ENCODE measurements around the gene CNN1. TPM values are rescaled to one million over a fixed set of nuclear protein-coding genes. Genes with fewer than 3 reads are reported as not detected.

CNN1 gene
- total and polyA plus RNA-seq, 12 donors: 0.94 to 76.5 (median 12.3) TPM

DNA sequence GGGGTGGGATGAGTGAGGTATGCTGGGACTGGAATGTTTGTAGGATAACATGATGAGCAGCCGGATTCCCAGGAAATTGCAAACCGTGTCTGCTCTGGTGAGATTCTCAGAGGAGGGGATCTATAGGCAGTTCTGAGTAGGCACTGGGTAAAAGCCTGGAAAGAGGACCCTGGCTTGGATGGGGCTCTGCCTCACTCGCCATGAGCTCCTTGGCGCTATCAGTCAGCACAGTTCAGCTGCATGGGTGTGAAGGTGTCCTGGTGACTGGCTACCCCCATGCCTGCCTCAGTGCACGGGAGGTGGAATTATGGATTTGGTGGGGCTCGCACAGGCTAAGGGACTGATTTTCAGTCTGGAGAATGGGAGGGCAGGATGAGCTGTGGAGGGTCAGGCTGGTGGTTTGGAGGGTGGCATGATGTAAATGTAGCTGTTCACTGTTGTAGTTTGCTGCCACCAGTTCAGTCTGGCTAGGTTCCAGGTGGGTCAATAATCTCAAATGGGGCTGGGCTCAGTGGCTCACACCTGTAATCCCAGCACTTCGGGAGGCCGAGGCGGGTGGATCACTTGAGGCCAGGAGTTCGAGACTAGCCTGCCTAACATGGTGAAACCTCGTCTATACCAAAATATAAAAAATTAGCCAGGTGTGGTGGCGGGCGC, 49.5 kb downstream of the CNN1 start:
- no peaks in the 10 kb centered on the region for H3K4me1 ChIP-seq (replicated peaks in 1 of 2)
- no peak overlapping the region for H3K27ac ChIP-seq
- no peaks in the 10 kb centered on the region for H3K27me3 ChIP-seq
- H3K9me3 ChIP-seq (replicated peaks in 1 of 3): no peaks in the 10 kb centered on the region
- TF ChIP-seq, protein P1, sequence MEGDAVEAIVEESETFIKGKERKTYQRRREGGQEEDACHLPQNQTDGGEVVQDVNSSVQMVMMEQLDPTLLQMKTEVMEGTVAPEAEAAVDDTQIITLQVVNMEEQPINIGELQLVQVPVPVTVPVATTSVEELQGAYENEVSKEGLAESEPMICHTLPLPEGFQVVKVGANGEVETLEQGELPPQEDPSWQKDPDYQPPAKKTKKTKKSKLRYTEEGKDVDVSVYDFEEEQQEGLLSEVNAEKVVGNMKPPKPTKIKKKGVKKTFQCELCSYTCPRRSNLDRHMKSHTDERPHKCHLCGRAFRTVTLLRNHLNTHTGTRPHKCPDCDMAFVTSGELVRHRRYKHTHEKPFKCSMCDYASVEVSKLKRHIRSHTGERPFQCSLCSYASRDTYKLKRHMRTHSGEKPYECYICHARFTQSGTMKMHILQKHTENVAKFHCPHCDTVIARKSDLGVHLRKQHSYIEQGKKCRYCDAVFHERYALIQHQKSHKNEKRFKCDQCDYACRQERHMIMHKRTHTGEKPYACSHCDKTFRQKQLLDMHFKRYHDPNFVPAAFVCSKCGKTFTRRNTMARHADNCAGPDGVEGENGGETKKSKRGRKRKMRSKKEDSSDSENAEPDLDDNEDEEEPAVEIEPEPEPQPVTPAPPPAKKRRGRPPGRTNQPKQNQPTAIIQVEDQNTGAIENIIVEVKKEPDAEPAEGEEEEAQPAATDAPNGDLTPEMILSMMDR (IDR thresholded peaks at IDR 0.05): no peak
- TF ChIP-seq POLR2A (IDR thresholded peaks at IDR 0.05): no peak
- intact Hi-C loops (cut with DNase I): loop anchor here in 1 of 2 donors (5.0 kb wide), 1 partner anchor 51 kb away; the partner anchor contains the start of gene CNN1
- no peaks in the 10 kb centered on the region for H3K36me3 ChIP-seq (replicated peaks in 1 of 2)
- no peak overlapping the region for H3K4me3 ChIP-seq
- no peak for DNase-seq
- WGBS, 4 donors: 59 to 67% (median 63%) methylated on average over 11 to 13 of the region's 13 CpGs

DNA sequence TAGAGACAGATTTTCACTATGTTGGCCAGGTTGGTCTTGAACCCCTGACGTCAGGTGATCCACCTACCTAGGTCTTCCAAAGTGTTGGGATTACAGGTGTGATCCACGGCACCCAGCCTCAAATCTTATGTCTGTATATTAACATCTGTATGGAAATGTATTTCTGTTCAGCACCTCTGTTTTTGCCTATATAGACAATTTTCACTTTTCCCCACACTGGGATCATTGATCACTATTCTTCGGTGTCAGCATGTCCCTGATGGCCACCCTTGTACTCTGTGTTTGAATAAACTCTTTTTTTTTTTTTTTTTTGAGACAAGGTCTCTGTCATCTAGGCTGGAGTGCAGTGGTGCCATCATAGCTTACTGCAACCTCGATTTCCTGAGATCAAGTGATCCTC, 55.4 kb downstream of the CNN1 start:
- Histone ChIP-seq H3K36me3 (replicated peaks in 1 of 2) (no peaks in the 10 kb centered on the region), H3K27ac (no peak overlapping the region), H3K4me3 (no peak overlapping the region), H3K4me1 (replicated peaks in 1 of 2) (peaks cover 7 to 11% of the 10 kb centered on the region in 2 donors), H3K9me3 (replicated peaks in 1 of 3) (no peaks in the 10 kb centered on the region), H3K27me3 (no peaks in the 10 kb centered on the region)
- no peak for DNase-seq
- intact Hi-C loops (cut with DNase I): no loop called here
- TF ChIP-seq, protein P1 (IDR thresholded peaks at IDR 0.05): no peak
- no peak for TF ChIP-seq POLR2A (IDR thresholded peaks at IDR 0.05)
- 80 to 85% (median 83%) methylated on average over 4 of the region's 4 CpGs for WGBS, 4 donors

DNA sequence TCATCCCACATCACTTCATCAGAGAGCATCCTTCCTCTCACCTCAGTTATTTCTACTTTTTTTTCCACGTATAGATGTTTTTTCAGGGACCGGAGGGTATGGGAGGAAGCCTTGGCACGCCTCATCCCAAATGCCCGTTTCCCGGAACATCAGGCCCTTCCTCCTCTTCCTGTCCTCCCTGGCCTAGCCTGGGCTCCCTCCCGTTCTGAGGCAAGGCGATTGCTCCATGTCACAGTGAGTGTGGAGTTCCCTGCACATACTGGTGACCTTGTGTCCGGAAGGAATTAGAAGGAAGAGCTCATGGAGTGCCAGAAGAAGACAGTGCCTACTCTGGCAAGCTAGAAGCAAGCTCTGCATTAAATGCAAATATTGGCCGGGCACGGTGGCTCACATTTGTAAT, 57.5 kb downstream of the CNN1 start:
- no peaks in the 10 kb centered on the region for H3K36me3 ChIP-seq (replicated peaks in 1 of 2)
- DNase-seq: peak in 3 of 7 donors; percentile 27 to 66 (median 29)
- peak overlapping the region in 2 of 5 donors; percentile 7 to 44 for H3K27ac ChIP-seq
- 73 to 84% (median 82%) methylated on average over 8 to 10 of the region's 10 CpGs for WGBS, 4 donors
- H3K27me3 ChIP-seq: no peaks in the 10 kb centered on the region
- H3K4me1 ChIP-seq (replicated peaks in 1 of 2): peaks cover 7 to 13% of the 10 kb centered on the region in 2 donors
- no peaks in the 10 kb centered on the region for H3K9me3 ChIP-seq (replicated peaks in 1 of 3)
- no peak overlapping the region for H3K4me3 ChIP-seq
- intact Hi-C loops (cut with DNase I): no loop called here
- TF ChIP-seq, protein P1 (IDR thresholded peaks at IDR 0.05): no peak
- TF ChIP-seq POLR2A (IDR thresholded peaks at IDR 0.05): no peak

DNA sequence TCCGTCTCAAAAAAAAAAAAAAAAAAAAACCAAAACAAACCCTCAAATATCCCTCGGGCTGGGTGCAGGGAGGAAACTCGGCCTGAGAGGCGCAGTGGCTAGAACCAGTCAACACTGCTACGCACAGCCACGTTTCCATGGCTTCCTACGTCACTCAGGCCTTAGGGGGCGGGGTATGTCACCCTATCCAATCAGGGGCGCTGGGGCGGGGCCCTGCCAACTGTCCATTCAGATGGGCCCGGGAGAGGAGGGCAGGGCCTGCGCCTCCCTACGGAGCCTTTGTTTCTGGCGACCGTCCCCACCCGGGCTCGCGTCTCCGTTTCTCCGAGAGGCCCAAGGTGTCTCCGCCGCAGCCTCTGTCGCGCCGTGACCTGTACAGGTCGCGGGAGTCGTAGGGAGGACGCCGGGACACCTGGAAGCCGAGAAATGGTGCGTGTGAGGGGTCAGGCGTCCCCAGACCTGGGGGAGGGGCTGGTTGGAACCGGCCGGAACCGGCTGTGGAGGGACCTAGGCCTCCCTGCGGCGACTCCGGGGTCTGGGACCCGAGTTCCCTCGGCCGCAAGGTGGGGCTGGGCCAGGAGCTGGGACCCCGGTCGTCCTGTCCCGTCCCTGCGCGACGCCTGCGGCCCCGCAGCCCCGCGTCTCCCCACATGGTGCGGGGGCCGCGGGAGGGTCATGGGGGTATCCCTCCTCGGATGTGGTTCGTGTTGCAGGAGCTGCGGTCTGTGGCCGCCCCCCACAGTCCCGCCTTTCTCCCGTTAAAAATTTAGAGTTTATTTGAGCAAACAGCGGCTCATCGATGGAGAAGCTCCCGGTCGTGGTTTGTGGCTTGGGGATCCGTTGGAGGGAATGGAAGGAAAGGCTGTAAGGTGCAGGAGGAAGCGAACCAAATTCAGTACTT, 58.8 kb downstream of the CNN1 start, which contains the start of gene ZNF627:
ZNF627 (plus strand) TSS at position 282 of the 901 bp plus-strand sequence; CDS start at position 427, 145 bp downstream.
- intact Hi-C loops (cut with DNase I): no loop called here
- no peaks in the 10 kb centered on the region for H3K9me3 ChIP-seq (replicated peaks in 1 of 3)
- no peaks in the 10 kb centered on the region for H3K36me3 ChIP-seq (replicated peaks in 1 of 2)
- 0 to 2% (median 1%) methylated on average over 16 to 67 of the region's 67 CpGs for WGBS, 4 donors
- DNase-seq: peak; percentile 99 to 100 (median 100)
- H3K4me1 ChIP-seq (replicated peaks in 1 of 2): peaks cover 7 to 13% of the 10 kb centered on the region in 2 donors
- H3K27ac ChIP-seq: peak within 1 kb of the TSS; percentile 54 to 96 (median 87)
- H3K4me3 ChIP-seq: peak within 1 kb of the TSS; percentile 79 to 100 (median 92)
- H3K27me3 ChIP-seq: no peaks in the 10 kb centered on the region
- TF ChIP-seq POLR2A (IDR thresholded peaks at IDR 0.05): peak; percentile 93 to 96
- TF ChIP-seq, protein P1 (IDR thresholded peaks at IDR 0.05): peak in 5 of 6 experiments; percentile 40 to 50 (median 48)

Measured in adrenal gland (tissue), 12 donors.